ENCODE results near the gene SLC15A1. TPM values are rescaled to one million over a fixed set of nuclear protein-coding genes. Genes with fewer than 3 reads are reported as not detected.
A peak's percentile ranks its signal among the peaks of the same experiment; 100 is the strongest.

SLC15A1 gene, protein sequence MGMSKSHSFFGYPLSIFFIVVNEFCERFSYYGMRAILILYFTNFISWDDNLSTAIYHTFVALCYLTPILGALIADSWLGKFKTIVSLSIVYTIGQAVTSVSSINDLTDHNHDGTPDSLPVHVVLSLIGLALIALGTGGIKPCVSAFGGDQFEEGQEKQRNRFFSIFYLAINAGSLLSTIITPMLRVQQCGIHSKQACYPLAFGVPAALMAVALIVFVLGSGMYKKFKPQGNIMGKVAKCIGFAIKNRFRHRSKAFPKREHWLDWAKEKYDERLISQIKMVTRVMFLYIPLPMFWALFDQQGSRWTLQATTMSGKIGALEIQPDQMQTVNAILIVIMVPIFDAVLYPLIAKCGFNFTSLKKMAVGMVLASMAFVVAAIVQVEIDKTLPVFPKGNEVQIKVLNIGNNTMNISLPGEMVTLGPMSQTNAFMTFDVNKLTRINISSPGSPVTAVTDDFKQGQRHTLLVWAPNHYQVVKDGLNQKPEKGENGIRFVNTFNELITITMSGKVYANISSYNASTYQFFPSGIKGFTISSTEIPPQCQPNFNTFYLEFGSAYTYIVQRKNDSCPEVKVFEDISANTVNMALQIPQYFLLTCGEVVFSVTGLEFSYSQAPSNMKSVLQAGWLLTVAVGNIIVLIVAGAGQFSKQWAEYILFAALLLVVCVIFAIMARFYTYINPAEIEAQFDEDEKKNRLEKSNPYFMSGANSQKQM
- total RNA-seq (2013): not detected
- not detected for polyA plus RNA-seq
- polyA minus RNA-seq: not detected in 2 replicates
- 0 to 1.4 (median 0) reads per million in 11 experiments for total RNA-seq

DNA sequence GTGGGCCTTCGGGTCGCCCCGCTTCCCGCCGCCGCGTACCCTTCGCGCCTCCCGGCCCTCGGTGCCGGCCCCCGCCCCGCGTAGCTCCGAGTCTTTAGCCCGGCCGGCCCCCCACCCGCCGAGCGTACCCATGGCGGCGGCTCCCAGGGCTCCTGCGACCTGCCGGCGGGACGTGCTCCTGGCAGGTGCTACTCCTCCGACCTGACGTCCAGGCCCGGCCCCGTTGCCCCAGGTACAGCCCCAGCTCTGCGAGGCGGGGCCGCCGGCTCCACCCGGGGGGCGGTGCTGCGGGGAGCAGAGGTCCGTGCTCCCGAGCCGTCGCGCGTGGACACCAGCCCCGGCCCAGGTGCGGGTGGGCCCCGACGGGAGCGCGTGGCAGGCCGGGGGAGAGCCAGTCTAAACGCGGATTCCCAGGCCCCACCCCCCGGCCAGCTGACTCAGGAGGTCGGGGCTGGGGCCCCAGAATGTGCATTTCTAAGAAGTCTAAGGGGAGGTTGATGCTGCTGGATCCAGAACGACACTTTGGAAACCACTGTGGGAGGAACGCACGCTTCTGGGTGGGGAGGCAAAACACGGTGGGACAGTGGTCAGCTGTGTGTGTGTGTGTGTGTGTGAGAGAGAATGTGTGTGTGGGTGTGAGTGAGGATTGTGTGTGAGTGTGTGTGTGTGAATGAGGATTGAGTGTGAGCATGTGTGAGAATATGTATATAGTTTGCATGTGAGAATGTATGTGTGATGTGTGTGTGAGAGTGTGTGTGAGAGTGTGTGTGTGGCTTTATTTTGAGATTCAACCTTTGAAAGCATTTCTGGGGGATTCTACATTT lies at the start of gene SLC15A1:
Gene SLC15A1, minus strand, starts transcription at position 206 of the 824 bp plus-strand sequence. Its CDS starts 74 bp downstream, at position 132.
- Mint-ChIP-seq H3K4me1 (no peaks in the 10 kb centered on the region), H3K4me3 (peak within 1 kb of the TSS in 1 of 2 donors; percentile 63), H3K9me3 (peaks cover 14 to 22% (median 19%) of the 10 kb centered on the region in 7 donors), H3K27me3 (ENCODE audit: low read depth in 3 of 3) (peaks cover 48 to 61% (median 50%) of the 10 kb centered on the region in 3 donors), H3K36me3 (peaks cover 0 to 4% of the 10 kb centered on the region in 2 donors), H3K27ac (no peak within 1 kb of the TSS)
- intact Hi-C loops (cut with micrococcal nuclease): no loop called here
- no peaks in the 10 kb centered on the region for H4K20me1 ChIP-seq (ENCODE audit: insufficient read depth, low read length)
- H3K4me2 ChIP-seq (replicated peaks; ENCODE audit: extremely low read depth, low read length, poor library complexity, severe bottlenecking): no peak within 1 kb of the TSS
- no peak for DNase-seq
- H3K4me3 ChIP-seq (replicated peaks in 1 of 3; ENCODE audit: low read depth in 2 of 3, low read length in 3 of 3): no peak within 1 kb of the TSS
- H3K9me3 ChIP-seq (replicated peaks in 1 of 2; ENCODE audit: control insufficient read depth in 1 of 2, insufficient read depth in 1 of 2, low read length in 2 of 2): peaks cover 4 to 20% of the 10 kb centered on the region in 2 donors
- no peak within 1 kb of the TSS for H3K27ac ChIP-seq (ENCODE audit: low read depth in 1 of 2, low read length in 2 of 2)
- no peak within 1 kb of the TSS for H2AFZ ChIP-seq (ENCODE audit: insufficient read depth, low read depth, low read length, poor library complexity, severe bottlenecking)
- no peak within 1 kb of the TSS for H3K9ac ChIP-seq (ENCODE audit: insufficient read depth, low read length, poor library complexity, severe bottlenecking)
- no peaks in the 10 kb centered on the region for H3K79me2 ChIP-seq (ENCODE audit: insufficient read depth, low read length)
- no peaks in the 10 kb centered on the region for H3K36me3 ChIP-seq (replicated peaks in 1 of 2; ENCODE audit: control insufficient read depth in 1 of 2, insufficient read depth in 2 of 2, low read length in 2 of 2)
- no peaks in the 10 kb centered on the region for H3K4me1 ChIP-seq (ENCODE audit: control insufficient read depth in 1 of 2, insufficient read depth in 2 of 2, low read length in 2 of 2)
- peaks cover 21 to 43% of the 10 kb centered on the region in 2 donors for H3K27me3 ChIP-seq (ENCODE audit: control insufficient read depth in 2 of 2, insufficient read depth in 2 of 2, low read length in 2 of 2)
- WGBS (ENCODE audit: insufficient coverage): 9% methylated on average over 58 of the region's 59 CpGs
- TF ChIP-seq, protein P1, sequence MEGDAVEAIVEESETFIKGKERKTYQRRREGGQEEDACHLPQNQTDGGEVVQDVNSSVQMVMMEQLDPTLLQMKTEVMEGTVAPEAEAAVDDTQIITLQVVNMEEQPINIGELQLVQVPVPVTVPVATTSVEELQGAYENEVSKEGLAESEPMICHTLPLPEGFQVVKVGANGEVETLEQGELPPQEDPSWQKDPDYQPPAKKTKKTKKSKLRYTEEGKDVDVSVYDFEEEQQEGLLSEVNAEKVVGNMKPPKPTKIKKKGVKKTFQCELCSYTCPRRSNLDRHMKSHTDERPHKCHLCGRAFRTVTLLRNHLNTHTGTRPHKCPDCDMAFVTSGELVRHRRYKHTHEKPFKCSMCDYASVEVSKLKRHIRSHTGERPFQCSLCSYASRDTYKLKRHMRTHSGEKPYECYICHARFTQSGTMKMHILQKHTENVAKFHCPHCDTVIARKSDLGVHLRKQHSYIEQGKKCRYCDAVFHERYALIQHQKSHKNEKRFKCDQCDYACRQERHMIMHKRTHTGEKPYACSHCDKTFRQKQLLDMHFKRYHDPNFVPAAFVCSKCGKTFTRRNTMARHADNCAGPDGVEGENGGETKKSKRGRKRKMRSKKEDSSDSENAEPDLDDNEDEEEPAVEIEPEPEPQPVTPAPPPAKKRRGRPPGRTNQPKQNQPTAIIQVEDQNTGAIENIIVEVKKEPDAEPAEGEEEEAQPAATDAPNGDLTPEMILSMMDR (IDR thresholded peaks at IDR 0.05): no peak

All from CD14-positive monocyte (primary cell).